Panc1 (cell line): Measurements from ENCODE around the gene GEMIN7. TPM values are rescaled to one million over a fixed set of nuclear protein-coding genes. Genes with fewer than 3 reads are reported as not detected.
A peak's percentile ranks its signal among the peaks of the same experiment; 100 is the strongest.

ENCODE experiments used
- ATAC-seq: fragments of 200-7000 bp; cut with Tn5 transposase; 2 replicates; pipeline ENCODE4 v1.9.1; 2020; ENCODE audit warnings: mild to moderate bottlenecking, moderate library complexity
- BruUV-seq: library from RNA; stranded (reverse); fragments of 400-500 nt; replicated peaks from 2 replicates; lab custom pipeline; 2021; lab: Mats Ljungman, UMichigan
- CTCF ChIA-PET: fragments of 300-600 bp; sonication (Branson Sonifier 250); formaldehyde crosslinking; loops from one replicate; lab custom pipeline; 2022; ENCODE audit warnings: antibody characterized with exemption; lab: Charles Lee
- POLR2A ChIA-PET: fragments of 300-600 bp; sonication (Branson Sonifier 250); formaldehyde crosslinking; loops from one replicate; lab custom pipeline; 2022; ENCODE audit warnings: antibody characterized with exemption; lab: Charles Lee
- DNase-seq: peaks from one replicate; pipeline ENCODE4 v3.0.0-alpha.2; 2010; ENCODE audit warnings: low read depth, low spot score
- H3K27ac ChIP-seq: 2 replicates; pipeline ENCODE4 v1.5.1; 2011; ENCODE audit warnings: mild to moderate bottlenecking, low read length, inconsistent platforms
- H3K27me3 ChIP-seq: fragments of 200-500 bp; sonication (Bioruptor generic); 2 replicates; pipeline ENCODE4 v1.6.0; 2014; ENCODE audit warnings: low read length, inconsistent platforms; ENCODE audit not compliant: control insufficient read depth, insufficient read depth
- H3K36me3 ChIP-seq: fragments of 200-500 bp; sonication (Bioruptor generic); 2 replicates; pipeline ENCODE4 v1.5.1; 2014; ENCODE audit warnings: inconsistent platforms, mild to moderate bottlenecking, low read length, moderate library complexity; ENCODE audit not compliant: control insufficient read depth, insufficient read depth
- H3K4me1 ChIP-seq: 2 replicates; pipeline ENCODE4 v1.5.1; 2011; ENCODE audit warnings: inconsistent platforms, mild to moderate bottlenecking, low read length, moderate library complexity; ENCODE audit not compliant: control insufficient read depth, insufficient read depth
- H3K4me3 ChIP-seq, 2 experiments: 2 replicates each; pipeline ENCODE4 v1.5.1; 2011 to 2012; ENCODE audit warnings: low read depth in 2 of 2, low read length in 2 of 2, mild to moderate bottlenecking in 2 of 2, inconsistent platforms in 1 of 2, moderate library complexity in 1 of 2
- H3K9me3 ChIP-seq: fragments of 200-500 bp; sonication (Bioruptor generic); 2 replicates; pipeline ENCODE4 v1.5.1; 2014; ENCODE audit warnings: low read depth, mild to moderate bottlenecking, inconsistent platforms, low read length, moderate library complexity; ENCODE audit not compliant: control insufficient read depth, insufficient read depth
- CTCF ChIP-seq: fragments of 450-650 bp; IDR thresholded peaks from 2 replicates; pipeline ENCODE4 v1.5.1; 2017; ENCODE audit warnings: mild to moderate bottlenecking
- POLR2AphosphoS5 ChIP-seq: IDR thresholded peaks from 2 replicates; pipeline ENCODE4 v1.6.1; 2012; ENCODE audit warnings: mild to moderate bottlenecking, low read depth, low read length, moderate library complexity
- REST ChIP-seq, 2 experiments: IDR thresholded peaks; 2 replicates each; pipeline ENCODE4 v1.6.1; 2011 to 2012; ENCODE audit warnings: low read depth in 2 of 2, control low read depth in 1 of 2, low read length in 1 of 2, mild to moderate bottlenecking in 1 of 2, moderate library complexity in 1 of 2; ENCODE audit not compliant: insufficient read depth in 1 of 2
- SIN3A ChIP-seq: IDR thresholded peaks from 2 replicates; pipeline ENCODE4 v1.6.1; 2012; ENCODE audit warnings: low read depth, mild to moderate bottlenecking, low read length, moderate library complexity, borderline replicate concordance; ENCODE audit not compliant: insufficient read depth
- TCF7L2 ChIP-seq: IDR thresholded peaks from 2 replicates; pipeline ENCODE4 v1.6.1; 2011; ENCODE audit warnings: mild to moderate bottlenecking, low read depth, low read length, inconsistent platforms
- in situ Hi-C: cut with HindIII; loops from 2 replicates; pipeline ENCODE4 v1.10.0; 2016; ENCODE audit warnings: low sequenced_read_pairs, low pct_unique_long_range_greater_than_20kb
- intact Hi-C: fragments of 100-400 bp; cut with micrococcal nuclease; formaldehyde crosslinking; loops from one replicate; pipeline ENCODE4 v1.10.0; 2022; ENCODE audit not compliant: unreplicated experiment
- total RNA-seq: library from RNA; stranded (reverse); gene quantifications from one replicate; pipeline ENCODE4 v1.2.1, GENCODE V29; 2021; ENCODE audit not compliant: unreplicated experiment

Gene GEMIN7
- total RNA-seq, 1 experiment from 2014 or later = 29.5 TPM

- H3K27me3 ChIP-seq = no peaks in the 10 kb centered on the region
- in situ Hi-C loops (no loop called here), intact Hi-C loops (no loop called here)
- no peaks in the 10 kb centered on the region for H3K9me3 ChIP-seq
- ATAC-seq (no peak), DNase-seq (no peak)
- H3K27ac ChIP-seq = no peak overlapping the region
- ChIA-PET CTCF (no interaction called here), POLR2A (no interaction called here)
- TF ChIP-seq POLR2AphosphoS5 = no peak
- no peak for TF ChIP-seq REST (IDR thresholded peaks at IDR 0.05; ENCODE audit: insufficient read depth in 1 of 2, low read depth in 2 of 2, low read length in 1 of 2)
- no peak for TF ChIP-seq SIN3A
- no peak for TF ChIP-seq TCF7L2
- no peak for TF ChIP-seq CTCF
- no TSS peak for BruUV-seq
- no peaks in the 10 kb centered on the region for H3K36me3 ChIP-seq
- no peak overlapping the region for H3K4me3 ChIP-seq
- H3K4me1 ChIP-seq = no peaks in the 10 kb centered on the region
Observed at GRCh38 chr19:45125360-45125759, 46.3 kb downstream of the GEMIN7 start.

GRCh38 chr19:45125975-45126493 lies 47.0 kb downstream of the GEMIN7 start:
- Histone ChIP-seq H3K9me3 (no peaks in the 10 kb centered on the region), H3K27ac (no peak overlapping the region), H3K36me3 (no peaks in the 10 kb centered on the region), H3K27me3 (no peaks in the 10 kb centered on the region), H3K4me3 (no peak overlapping the region), H3K4me1 (no peaks in the 10 kb centered on the region)
- in situ Hi-C loops = no loop called here
- ChIA-PET POLR2A (no interaction called here), CTCF (interaction anchor here (0.8 kb wide), 1 partner anchor 61 kb away, joined by 3 read pairs; no protein-coding TSS in a partner anchor)
- ATAC-seq (peak; percentile 83), DNase-seq (peak; percentile 22)
- no TSS peak for BruUV-seq
- TF ChIP-seq SIN3A = no peak
- TF ChIP-seq REST (IDR thresholded peaks at IDR 0.05; ENCODE audit: insufficient read depth in 1 of 2, low read depth in 2 of 2, low read length in 1 of 2) = no peak
- TF ChIP-seq CTCF = peak; percentile 80
- TF ChIP-seq POLR2AphosphoS5 = no peak
- TF ChIP-seq TCF7L2 = no peak
- intact Hi-C loops = no loop called here
